Right renal pelvis (tissue), 4 donors: ENCODE measurements around the gene CCDC9. TPM values are rescaled to one million over a fixed set of nuclear protein-coding genes. Genes with fewer than 3 reads are reported as not detected.
"Not testable (repeated sequence)": the region's sequence is repeated elsewhere in the genome, so short reads cannot be mapped to it uniquely, and the experiment has no call there.

ENCODE experiments used
- DNase-seq, 4 donors: peaks; one replicate each; pipeline ENCODE4 v3.0.0-alpha.2; 2013; ENCODE audit warnings: low read depth in 4 of 4, low spot score in 3 of 4, missing footprints in 1 of 4
- polyA plus RNA-seq, 4 donors: library from polyadenylated mRNA; unstranded; fragments of 120-200 nt; gene quantifications; one replicate each; pipeline ENCODE4 v1.2.1, GENCODE V29; 2013; ENCODE audit not compliant: insufficient read length in 4 of 4

Gene CCDC9
- polyA plus RNA-seq, 4 donors, result 19.6 to 29.4 (median 22.0) TPM

GRCh38 chr19:47283405-47284059 lies 27.2 kb downstream of the CCDC9 start:
- DNase-seq, result no peak

GRCh38 chr19:47284324-47284899 lies 28.1 kb downstream of the CCDC9 start:
- DNase-seq, result peak in 1 of 4 donors; percentile 38

- DNase-seq, result peak in 1 of 4 donors; percentile 60
Observed at GRCh38 chr19:47296036-47296435, 39.7 kb downstream of the CCDC9 start.

- DNase-seq, result not testable (repeated sequence)
Observed at GRCh38 chr19:47300867-47301266, 44.5 kb downstream of the CCDC9 start.

GRCh38 chr19:47302249-47302648 lies 45.9 kb downstream of the CCDC9 start:
- no peak for DNase-seq

GRCh38 chr19:47303966-47304365 lies 47.6 kb downstream of the CCDC9 start:
- no peak for DNase-seq

- peak in 1 of 4 donors; percentile 18 for DNase-seq
Observed at GRCh38 chr19:47305309-47305751, 49.0 kb downstream of the CCDC9 start.

- no peak for DNase-seq
Observed at GRCh38 chr19:47306303-47306702, 50.0 kb downstream of the CCDC9 start.

- DNase-seq, result no peak
Observed at GRCh38 chr19:47309038-47309437, 52.7 kb downstream of the CCDC9 start.

- DNase-seq, result no peak
Observed at GRCh38 chr19:47309608-47310007, 53.3 kb downstream of the CCDC9 start, which contains the start of gene C5AR1. C5AR1 (plus strand) TSS chr19:47309861; CDS start chr19:47309896, 35 bp downstream.

- no peak for DNase-seq
Observed at GRCh38 chr19:47310323-47310722, 54.0 kb downstream of the CCDC9 start.

- DNase-seq, result no peak
Observed at GRCh38 chr19:47310819-47311218, 54.5 kb downstream of the CCDC9 start.

- DNase-seq, result no peak
Observed at GRCh38 chr19:47312366-47313006, 56.2 kb downstream of the CCDC9 start.

GRCh38 chr19:47313754-47314295 lies 57.5 kb downstream of the CCDC9 start:
- no peak for DNase-seq

- DNase-seq, result no peak
Observed at GRCh38 chr19:47315125-47315821, 58.9 kb downstream of the CCDC9 start.

- DNase-seq, result no peak
Observed at GRCh38 chr19:47316513-47316912, 60.2 kb downstream of the CCDC9 start.

GRCh38 chr19:47319923-47320871 lies 63.9 kb downstream of the CCDC9 start:
- no peak for DNase-seq
